ENCODE measurements around the gene FBXL7.

DNA sequence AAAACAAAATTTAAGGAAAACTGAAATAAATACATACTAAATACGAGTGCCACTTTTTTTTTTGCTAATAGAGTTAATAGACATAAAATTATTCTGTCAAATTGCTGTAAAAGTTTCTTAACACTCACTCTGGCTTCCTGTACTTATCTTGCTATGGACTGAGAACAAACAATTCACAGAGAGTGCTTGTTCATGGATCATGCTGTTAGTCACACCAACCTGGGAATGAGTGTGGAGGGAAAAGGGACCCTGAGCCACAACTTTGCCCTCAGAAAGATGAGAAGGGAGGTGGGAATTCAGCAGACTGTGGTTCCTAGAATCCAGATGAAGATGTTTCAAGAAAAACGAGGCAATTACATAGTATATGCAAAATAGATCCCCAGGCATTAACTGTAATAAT, 246.9 kb downstream of the FBXL7 start:
- no peak for TF ChIP-seq EZH2phosphoT487 (IDR thresholded peaks at IDR 0.05; ENCODE audit: borderline replicate concordance)
- no peak for TF ChIP-seq CTCF (conservative IDR thresholded peaks at IDR 0.05; ENCODE audit: low read length)
